Caco-2 (cell line): Measurements from ENCODE around the gene THBS2. TPM values are rescaled to one million over a fixed set of nuclear protein-coding genes. Genes with fewer than 3 reads are reported as not detected.

Experiments
- BruUV-seq: library from RNA; stranded (reverse); fragments of 400-500 nt; replicated peaks from 2 replicates; lab custom pipeline; 2021; lab: Mats Ljungman, UMichigan
- CTCF ChIA-PET: fragments of 300-600 bp; sonication (Branson Sonifier 250); formaldehyde crosslinking; loops from one replicate; lab custom pipeline; 2022; ENCODE audit warnings: antibody characterized with exemption; lab: Charles Lee
- POLR2A ChIA-PET: fragments of 300-600 bp; sonication (Branson Sonifier 250); formaldehyde crosslinking; loops from one replicate; lab custom pipeline; 2022; ENCODE audit warnings: antibody characterized with exemption; lab: Charles Lee
- DNase-seq, 2 experiments: peaks; one replicate each; pipeline versions ENCODE4 v3.0.0 to v3.0.0-alpha.2; 2020 to 2022
- H3K27me3 ChIP-seq: replicated peaks from 2 replicates; pipeline ENCODE4 v1.6.0; 2011; ENCODE audit warnings: low read length; ENCODE audit not compliant: control insufficient read depth, insufficient read depth
- H3K36me3 ChIP-seq: 2 replicates; pipeline ENCODE4 v1.5.1; 2011; ENCODE audit warnings: low read length; ENCODE audit not compliant: control insufficient read depth, insufficient read depth
- H3K4me1 ChIP-seq: fragments of 250-450 bp; sonication (Bioruptor Pico); 2 replicates; pipeline ENCODE4 v1.5.1; 2020; ENCODE audit warnings: mild to moderate bottlenecking
- H3K4me3 ChIP-seq: 2 replicates; pipeline ENCODE4 v1.5.1; 2011; ENCODE audit warnings: low read depth, mild to moderate bottlenecking, control low read depth, low read length
- H3K9me3 ChIP-seq: fragments of 250-450 bp; sonication (Bioruptor Pico); 2 replicates; pipeline ENCODE4 v1.5.1; 2020; ENCODE audit warnings: mild to moderate bottlenecking, moderate library complexity
- H3K27ac Mint-ChIP-seq: one replicate; pipeline ENCODE4 v1.8.0; 2022; ENCODE audit warnings: mixed read lengths; ENCODE audit not compliant: unreplicated experiment
- H3K27me3 Mint-ChIP-seq: one replicate; pipeline ENCODE4 v1.8.0; 2022; ENCODE audit warnings: mixed read lengths; ENCODE audit not compliant: insufficient read depth, unreplicated experiment
- H3K36me3 Mint-ChIP-seq: one replicate; pipeline ENCODE4 v1.8.0; 2022; ENCODE audit warnings: mild to moderate bottlenecking, mixed read lengths; ENCODE audit not compliant: insufficient read depth, unreplicated experiment
- H3K4me1 Mint-ChIP-seq: one replicate; pipeline ENCODE4 v1.8.0; 2022; ENCODE audit warnings: low read depth, mixed read lengths; ENCODE audit not compliant: unreplicated experiment
- H3K4me3 Mint-ChIP-seq: one replicate; pipeline ENCODE4 v1.8.0; 2022; ENCODE audit warnings: mild to moderate bottlenecking, moderate library complexity, mixed read lengths; ENCODE audit not compliant: unreplicated experiment
- H3K9me3 Mint-ChIP-seq: one replicate; pipeline ENCODE4 v1.8.0; 2022; ENCODE audit warnings: mixed read lengths; ENCODE audit not compliant: unreplicated experiment
- CTCF ChIP-seq, 2 experiments: fragments of 200-600 bp in 1 of 2; IDR thresholded peaks; 1 replicate in 1 of 2; 2 replicates in 1 of 2; pipeline versions ENCODE4 v1.5.1 to v1.8.0; 2011 to 2022; ENCODE audit warnings: antibody characterized with exemption in 1 of 2, control low read depth in 1 of 2, inconsistent platforms in 1 of 2, low read depth in 1 of 2, low read length in 1 of 2, mild to moderate bottlenecking in 1 of 2, moderate library complexity in 1 of 2; ENCODE audit not compliant: insufficient read depth in 1 of 2, severe bottlenecking in 1 of 2, unreplicated experiment in 1 of 2
- intact Hi-C: fragments of 100-400 bp; cut with micrococcal nuclease; formaldehyde crosslinking; loops from one replicate; pipeline ENCODE4 v1.10.0; 2022; ENCODE audit not compliant: unreplicated experiment
- total RNA-seq: library from RNA; stranded (reverse); gene quantifications from 2 replicates; pipeline ENCODE4 v1.2.3, GENCODE V29; 2022

THBS2 gene
- total RNA-seq, 1 experiment from 2014 or later: 0.07 TPM

- no TSS peak for BruUV-seq
- no peak for TF ChIP-seq CTCF (IDR thresholded peaks at IDR 0.05; ENCODE audit: insufficient read depth in 1 of 2, low read depth in 1 of 2, low read length in 1 of 2, severe bottlenecking in 1 of 2, unreplicated experiment in 1 of 2)
- H3K36me3 Mint-ChIP-seq: peaks cover 4% of the 10 kb centered on the region
These were observed 19.8 kb downstream of the THBS2 start for GRCh38 chr6:169233832-169234231.

GRCh38 chr6:169233181-169233580 is 20.5 kb downstream of the THBS2 start:
- Mint-ChIP-seq H3K36me3 (peaks cover 4% of the 10 kb centered on the region), H3K27ac (no peak overlapping the region), H3K4me1 (no peaks in the 10 kb centered on the region), H3K4me3 (no peak overlapping the region), H3K9me3 (peaks cover 31% of the 10 kb centered on the region), H3K27me3 (no peaks in the 10 kb centered on the region)
- ChIA-PET POLR2A (no interaction called here), CTCF (no interaction called here)
- no peaks in the 10 kb centered on the region for H3K4me1 ChIP-seq
- no peak for TF ChIP-seq CTCF (IDR thresholded peaks at IDR 0.05; ENCODE audit: insufficient read depth in 1 of 2, low read depth in 1 of 2, low read length in 1 of 2, severe bottlenecking in 1 of 2, unreplicated experiment in 1 of 2)
- no peak overlapping the region for H3K4me3 ChIP-seq
- no peak for DNase-seq
- 0 out of 2 replicates have a peak, but pooled peaks cover 4% of the 10 kb centered on the region for H3K9me3 ChIP-seq
- H3K27me3 ChIP-seq: no peaks in the 10 kb centered on the region
- BruUV-seq: no TSS peak
- no peaks in the 10 kb centered on the region for H3K36me3 ChIP-seq
- intact Hi-C loops: no loop called here

More at GRCh38 chr6:169233832-169234231, 19.8 kb downstream of the THBS2 start:
- POLR2A ChIA-PET: no interaction called here
- Histone ChIP-seq H3K36me3 (no peaks in the 10 kb centered on the region), H3K4me3 (no peak overlapping the region), H3K9me3 (0 out of 2 replicates have a peak, but pooled peaks cover 4% of the 10 kb centered on the region), H3K4me1 (no peaks in the 10 kb centered on the region), H3K27me3 (no peaks in the 10 kb centered on the region)
- Mint-ChIP-seq H3K27ac (no peak overlapping the region), H3K4me3 (peak overlapping the region; percentile 18), H3K9me3 (peaks cover 31% of the 10 kb centered on the region), H3K27me3 (no peaks in the 10 kb centered on the region), H3K4me1 (no peaks in the 10 kb centered on the region)
- intact Hi-C loops: no loop called here
- CTCF ChIA-PET: no interaction called here
- no peak for DNase-seq

GRCh38 chr6:169232507-169232931 is 21.1 kb downstream of the THBS2 start:
- Mint-ChIP-seq H3K9me3 (peaks cover 31% of the 10 kb centered on the region), H3K4me1 (no peaks in the 10 kb centered on the region), H3K36me3 (peaks cover 4% of the 10 kb centered on the region), H3K27me3 (no peaks in the 10 kb centered on the region), H3K4me3 (no peak overlapping the region), H3K27ac (no peak overlapping the region)
- Histone ChIP-seq H3K27me3 (no peaks in the 10 kb centered on the region), H3K4me3 (no peak overlapping the region), H3K9me3 (0 out of 2 replicates have a peak, but pooled peaks cover 4% of the 10 kb centered on the region), H3K36me3 (no peaks in the 10 kb centered on the region), H3K4me1 (no peaks in the 10 kb centered on the region)
- no peak for DNase-seq
- CTCF ChIA-PET: no interaction called here
- BruUV-seq: no TSS peak
- POLR2A ChIA-PET: no interaction called here
- intact Hi-C loops: no loop called here
- no peak for TF ChIP-seq CTCF (IDR thresholded peaks at IDR 0.05; ENCODE audit: insufficient read depth in 1 of 2, low read depth in 1 of 2, low read length in 1 of 2, severe bottlenecking in 1 of 2, unreplicated experiment in 1 of 2)
